Heart left ventricle (tissue), 13 donors: ENCODE data around the gene EDA.

Experiments
- CTCF ChIP-seq, 12 donors: fragments of 200-600 bp; sonication (generic) in 4 of 12; IDR thresholded peaks; one replicate each; pipeline versions ENCODE4 v1.5.0 to v1.8.0; 2018 to 2022; ENCODE audit warnings: antibody characterized with exemption in 12 of 12, mild to moderate bottlenecking in 5 of 12
- POLR2A ChIP-seq, 2 donors: fragments of 450-650 bp; IDR thresholded peaks; one replicate each; pipeline ENCODE4 v1.6.1; 2017; ENCODE audit warnings: antibody characterized with exemption in 2 of 2, mild to moderate bottlenecking in 2 of 2, moderate library complexity in 2 of 2
- donor health status: ischemic (EF 13 %, LVEDD 7.1; RV severe dilation, severe dysfunction).
- donor health status: DM: no; HTN: yes; CAD: no.
- donor health status: DM: no; HTN: no; CAD: no.
- donor health status: ischemic (EF 25% LVEDD 6.9; RV normal size, moderate dysfunction).
- donor health status: ischemic (EF 25% LVEDD 5.7; RV mildly dilated, moderate dysfunction).
- donor health status: ischemic (EF 35%, LVEDD 5.7; RV mildly dilated, moderate dysfunction).
- donor health status: nonischemic (EF 11% LVEDD 7.7; RV severe dilation, severe dysfunction).
- donor health status: DM: yes; HTN: yes; CAD: no.
- donor health status: PGD.
- donor health status: ischemic (EF 29% LVEDD 5.4; RV normal size, mild dysfunction).
- donor health status: nonischemic (EF 23%, LVEDD 6.1; RV moderate dilation, normal function).

DNA sequence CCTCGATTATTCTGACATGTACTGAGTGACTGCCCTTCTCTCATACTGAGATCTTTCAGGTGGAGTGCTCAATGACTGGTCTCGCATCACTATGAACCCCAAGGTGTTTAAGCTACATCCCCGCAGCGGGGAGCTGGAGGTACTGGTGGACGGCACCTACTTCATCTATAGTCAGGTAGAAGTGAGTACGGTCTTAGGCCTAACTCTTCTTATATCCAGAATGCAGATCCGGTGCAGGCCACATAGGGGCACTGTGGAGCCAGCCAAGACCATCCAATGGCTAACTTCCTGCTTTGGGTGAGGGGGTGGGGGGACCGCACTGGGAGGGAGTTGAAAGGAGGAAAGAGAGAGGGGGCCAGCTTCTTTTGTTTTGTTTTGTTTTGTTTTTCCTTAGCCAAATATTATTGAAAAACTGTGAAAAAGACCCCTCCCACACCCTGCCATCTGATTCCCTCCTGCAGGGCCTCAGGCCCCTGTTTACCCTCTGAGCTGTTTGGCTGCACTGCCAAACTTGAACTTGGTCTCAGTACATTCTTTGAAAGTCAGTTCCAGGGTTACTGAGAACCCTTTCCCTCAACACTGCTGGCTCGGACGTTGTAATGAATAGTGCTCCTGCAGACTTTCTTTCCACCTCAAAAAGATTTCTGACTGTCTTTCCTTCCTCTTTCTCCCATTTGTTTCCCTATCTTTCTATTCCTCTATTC, 417.6 kb downstream of the EDA start:
- peak; percentile 26 to 54 (median 42) for TF ChIP-seq CTCF (IDR thresholded peaks at IDR 0.05)
- TF ChIP-seq POLR2A (IDR thresholded peaks at IDR 0.05), result no peak
